OCI-LY7 (cell line): ENCODE measurements around the gene PTPN9. TPM values are rescaled to one million over a fixed set of nuclear protein-coding genes. Genes with fewer than 3 reads are reported as not detected.
A peak's percentile ranks its signal among the peaks of the same experiment; 100 is the strongest.

Source experiments
- BruUV-seq: library from RNA; stranded (reverse); fragments of 400-500 nt; replicated peaks from 2 replicates; lab custom pipeline; 2021; lab: Mats Ljungman, UMichigan
- CTCF ChIA-PET: fragments of 300-600 bp; sonication (Branson Sonifier 250); formaldehyde crosslinking; loops from one replicate; lab custom pipeline; 2022; ENCODE audit warnings: antibody characterized with exemption; ENCODE audit not compliant: unreplicated experiment; lab: Charles Lee
- POLR2A ChIA-PET: fragments of 300-600 bp; sonication (Branson Sonifier 250); formaldehyde crosslinking; loops from one replicate; lab custom pipeline; 2022; ENCODE audit warnings: antibody characterized with exemption; lab: Charles Lee
- DNase-seq: peaks from one replicate; pipeline ENCODE4 v3.0.0-alpha.2; 2015; ENCODE audit warnings: low spot score
- H2AFZ ChIP-seq: fragments of 200-600 bp; sonication (generic), shearing (Covaris generic); 2 replicates; pipeline ENCODE4 v1.6.1; 2014; ENCODE audit warnings: mild to moderate bottlenecking, antibody characterized with exemption, low read length, moderate library complexity
- H3K27ac ChIP-seq: fragments of 200-600 bp; sonication (generic); 2 replicates; pipeline ENCODE4 v1.5.1; 2014; ENCODE audit warnings: mixed run types, low read depth, mild to moderate bottlenecking, moderate library complexity, low read length, inconsistent platforms; ENCODE audit not compliant: poor library complexity, severe bottlenecking
- H3K36me3 ChIP-seq: fragments of 200-600 bp; sonication (generic); 2 replicates; pipeline ENCODE4 v1.6.1; 2014; ENCODE audit warnings: mild to moderate bottlenecking, antibody characterized with exemption, low read length, moderate library complexity, mixed read lengths; ENCODE audit not compliant: insufficient read depth
- H3K4me1 ChIP-seq: fragments of 200-600 bp; sonication (generic); 2 replicates; pipeline ENCODE4 v1.5.1; 2014; ENCODE audit warnings: mild to moderate bottlenecking, low read length; ENCODE audit not compliant: insufficient read depth, poor library complexity, severe bottlenecking
- H3K4me2 ChIP-seq: fragments of 200-600 bp; sonication (generic); 2 replicates; pipeline ENCODE4 v1.6.1; 2014; ENCODE audit warnings: mild to moderate bottlenecking, low read length
- H3K4me3 ChIP-seq: fragments of 200-600 bp; sonication (generic); 2 replicates; pipeline ENCODE4 v1.5.1; 2014; ENCODE audit warnings: mild to moderate bottlenecking, low read depth, low read length; ENCODE audit not compliant: poor library complexity, severe bottlenecking
- H3K79me2 ChIP-seq: fragments of 200-600 bp; sonication (generic); 2 replicates; pipeline ENCODE4 v1.6.1; 2016; ENCODE audit warnings: low read depth, mild to moderate bottlenecking, low read length, moderate library complexity, mixed read lengths; ENCODE audit not compliant: insufficient read depth
- H3K9me2 ChIP-seq: fragments of 200-600 bp; sonication (generic); 2 replicates; pipeline ENCODE4 v1.6.1; 2016; ENCODE audit warnings: mild to moderate bottlenecking, low read length, mixed read lengths; ENCODE audit not compliant: insufficient read depth
- H3K9me3 ChIP-seq: fragments of 200-600 bp; sonication (generic); 2 replicates; pipeline ENCODE4 v1.6.1; 2014; ENCODE audit warnings: mild to moderate bottlenecking, mixed run types, low read length, mixed read lengths
- H4K20me1 ChIP-seq: fragments of 200-600 bp; sonication (generic); 2 replicates; pipeline ENCODE4 v1.6.1; 2014; ENCODE audit warnings: mild to moderate bottlenecking, antibody characterized with exemption, low read length, moderate library complexity, mixed read lengths; ENCODE audit not compliant: insufficient read depth
- CTCF ChIP-seq: fragments of 200-600 bp; sonication (generic); conservative IDR thresholded peaks from 2 replicates; pipeline ENCODE4 v1.5.1; 2014; ENCODE audit warnings: mild to moderate bottlenecking, antibody characterized with exemption, low read length, moderate library complexity, mixed read lengths
- EZH2phosphoT487 ChIP-seq: fragments of 200-600 bp; sonication (generic); IDR thresholded peaks from 2 replicates; pipeline ENCODE4 v1.6.1; 2018; ENCODE audit warnings: low read depth, borderline replicate concordance, mild to moderate bottlenecking, mixed run types, antibody characterized with exemption, low read length, moderate library complexity, mixed read lengths
- intact Hi-C: fragments of 100-400 bp; cut with micrococcal nuclease; formaldehyde crosslinking; loops from one replicate; pipeline ENCODE4 v1.10.0; 2022; ENCODE audit not compliant: unreplicated experiment
- total RNA-seq, 2 experiments: library from RNA; depleted of rRNA in 1 of 2; stranded (reverse); fragments of >200 nt in 1 of 2; shearing (Covaris generic) in 1 of 2; gene quantifications; 2 replicates each; pipeline ENCODE4 v1.2.3, GENCODE V29; 2014 to 2022

Gene PTPN9
- total RNA-seq, 2 experiments from 2014 or later: 16.5 to 38.5 TPM

- Histone ChIP-seq H2AFZ (no peak overlapping the region), H3K9me2 (no peaks in the 10 kb centered on the region), H3K4me3 (no peak overlapping the region), H3K4me1 (no peaks in the 10 kb centered on the region), H4K20me1 (no peaks in the 10 kb centered on the region), H3K9me3 (no peaks in the 10 kb centered on the region), H3K4me2 (no peak overlapping the region), H3K79me2 (no peaks in the 10 kb centered on the region), H3K27ac (no peak overlapping the region), H3K36me3 (peaks cover 81% of the 10 kb centered on the region)
- DNase-seq: no peak
- ChIA-PET POLR2A (interaction anchor here (0.6 to 1.7 kb wide), 2 partner anchors 12 to 14 kb away, joined by 3 to 4 read pairs; no protein-coding TSS in a partner anchor), CTCF (no interaction called here)
- no peak for TF ChIP-seq EZH2phosphoT487
- TF ChIP-seq CTCF: no peak
- BruUV-seq: TSS peak; percentile 53
- intact Hi-C loops: no loop called here
Measured at GRCh38 chr15:75606711-75607699, 27.9 kb upstream of the PTPN9 start.

GRCh38 chr15:75606026-75606425 lies 26.9 kb upstream of the PTPN9 start:
- intact Hi-C loops: no loop called here
- DNase-seq: no peak
- H3K9me3 ChIP-seq: no peaks in the 10 kb centered on the region
- peaks cover 85% of the 10 kb centered on the region for H3K36me3 ChIP-seq
- H3K4me2 ChIP-seq: no peak overlapping the region
- no peaks in the 10 kb centered on the region for H3K9me2 ChIP-seq
- CTCF ChIA-PET: no interaction called here
- H3K79me2 ChIP-seq: no peaks in the 10 kb centered on the region
- no peak overlapping the region for H2AFZ ChIP-seq
- no peak overlapping the region for H3K27ac ChIP-seq
- no TSS peak for BruUV-seq
- no peaks in the 10 kb centered on the region for H3K4me1 ChIP-seq
- no peaks in the 10 kb centered on the region for H4K20me1 ChIP-seq
- TF ChIP-seq EZH2phosphoT487: no peak
- TF ChIP-seq CTCF: no peak
- POLR2A ChIA-PET: no interaction called here
- H3K4me3 ChIP-seq: no peak overlapping the region

DNA sequence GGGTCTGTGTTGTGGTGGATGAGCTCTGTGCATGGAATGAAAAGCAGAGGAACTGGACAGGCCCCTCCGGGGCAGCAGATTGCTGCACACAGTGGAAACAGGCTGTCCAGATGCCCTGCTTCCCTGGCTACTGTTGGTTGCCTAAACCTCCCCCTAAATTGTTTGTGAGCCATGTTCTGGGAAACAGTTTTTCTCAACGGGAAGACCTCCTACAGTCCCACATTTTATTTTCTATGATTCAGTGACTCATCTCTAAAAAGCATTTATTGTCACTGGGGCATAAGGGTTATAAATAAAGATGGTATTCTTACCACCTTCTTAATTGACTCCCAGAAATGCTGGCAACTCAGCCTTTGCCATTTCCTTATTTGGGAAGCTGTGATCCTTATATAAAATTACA lies 20.3 kb upstream of the PTPN9 start:
- no TSS peak for BruUV-seq
- H3K79me2 ChIP-seq: no peaks in the 10 kb centered on the region
- H4K20me1 ChIP-seq: no peaks in the 10 kb centered on the region
- peaks cover 87% of the 10 kb centered on the region for H3K36me3 ChIP-seq
- intact Hi-C loops: no loop called here
- no peak overlapping the region for H3K27ac ChIP-seq
- H3K4me1 ChIP-seq: no peaks in the 10 kb centered on the region
- ChIA-PET CTCF (no interaction called here), POLR2A (no interaction called here)
- no peak overlapping the region for H2AFZ ChIP-seq
- H3K9me2 ChIP-seq: no peaks in the 10 kb centered on the region
- DNase-seq: no peak
- TF ChIP-seq EZH2phosphoT487 (no peak), CTCF (no peak)
- no peaks in the 10 kb centered on the region for H3K9me3 ChIP-seq
- no peak overlapping the region for H3K4me3 ChIP-seq
- no peak overlapping the region for H3K4me2 ChIP-seq
